ENCODE results near the gene ATOH8. TPM values are rescaled to one million over a fixed set of nuclear protein-coding genes. Genes with fewer than 3 reads are reported as not detected.
A peak's percentile ranks its signal among the peaks of the same experiment; 100 is the strongest.

ATOH8 gene
- total RNA-seq, 4 donors from 2014 or later: 13.2 to 83.0 (median 45.3) TPM

- Histone ChIP-seq H3K4me3 (no peak overlapping the region), H3K27me3 (no peaks in the 10 kb centered on the region), H3K27ac (no peak overlapping the region), H3K9me3 (no peaks in the 10 kb centered on the region), H3K36me3 (no peaks in the 10 kb centered on the region), H3K4me1 (no peaks in the 10 kb centered on the region)
- no peak for DNase-seq
- TF ChIP-seq POLR2A (IDR thresholded peaks at IDR 0.05): no peak
- intact Hi-C loops (cut with DNase I; ENCODE audit: low total_unique reads): no loop called here
These were observed 31.3 kb upstream of the ATOH8 start for GRCh38 chr2:85722519-85722918.

GRCh38 chr2:85723707-85724360, 30.0 kb upstream of the ATOH8 start:
- H3K9me3 ChIP-seq: no peaks in the 10 kb centered on the region
- no peaks in the 10 kb centered on the region for H3K36me3 ChIP-seq
- intact Hi-C loops (cut with DNase I; ENCODE audit: low total_unique reads): no loop called here
- H3K27me3 ChIP-seq: no peaks in the 10 kb centered on the region
- no peak for DNase-seq
- TF ChIP-seq CTCF (IDR thresholded peaks at IDR 0.05) (no peak), POLR2A (IDR thresholded peaks at IDR 0.05) (no peak)
- no peaks in the 10 kb centered on the region for H3K4me1 ChIP-seq
- no peak overlapping the region for H3K4me3 ChIP-seq
- H3K27ac ChIP-seq: no peak overlapping the region

- Histone ChIP-seq H3K4me3 (no peak overlapping the region), H3K4me1 (peaks cover 0 to 4% of the 10 kb centered on the region in 2 donors), H3K27me3 (no peaks in the 10 kb centered on the region), H3K9me3 (no peaks in the 10 kb centered on the region), H3K27ac (no peak overlapping the region), H3K36me3 (no peaks in the 10 kb centered on the region)
- TF ChIP-seq CTCF (IDR thresholded peaks at IDR 0.05) (no peak), POLR2A (IDR thresholded peaks at IDR 0.05) (no peak)
- intact Hi-C loops (cut with DNase I; ENCODE audit: low total_unique reads): no loop called here
- DNase-seq: no peak
These were observed 29.0 kb upstream of the ATOH8 start for GRCh38 chr2:85724731-85725181.

GRCh38 chr2:85725451-85725850, 28.3 kb upstream of the ATOH8 start:
- TF ChIP-seq POLR2A (IDR thresholded peaks at IDR 0.05): no peak
- TF ChIP-seq CTCF (IDR thresholded peaks at IDR 0.05): no peak
- H3K27me3 ChIP-seq: no peaks in the 10 kb centered on the region
- H3K36me3 ChIP-seq: no peaks in the 10 kb centered on the region
- no peak overlapping the region for H3K4me3 ChIP-seq
- H3K4me1 ChIP-seq: peaks cover 0 to 4% of the 10 kb centered on the region in 2 donors
- no peaks in the 10 kb centered on the region for H3K9me3 ChIP-seq
- H3K27ac ChIP-seq: no peak overlapping the region
- intact Hi-C loops (cut with DNase I; ENCODE audit: low total_unique reads): no loop called here
- DNase-seq: no peak

GRCh38 chr2:85727798-85728197, 26.0 kb upstream of the ATOH8 start:
- Histone ChIP-seq H3K4me3 (no peak overlapping the region), H3K9me3 (no peaks in the 10 kb centered on the region), H3K27ac (peak overlapping the region; percentile 5 to 56), H3K36me3 (no peaks in the 10 kb centered on the region), H3K4me1 (peaks cover 0 to 4% of the 10 kb centered on the region in 2 donors), H3K27me3 (no peaks in the 10 kb centered on the region)
- no peak for TF ChIP-seq POLR2A (IDR thresholded peaks at IDR 0.05)
- no peak for TF ChIP-seq CTCF (IDR thresholded peaks at IDR 0.05)
- no peak for DNase-seq
- intact Hi-C loops (cut with DNase I; ENCODE audit: low total_unique reads): loop anchor here (2.0 kb wide), 1 partner anchor 85 kb away; no protein-coding TSS in a partner anchor

Data from uterus (tissue), 4 donors.